ENCODE data around the gene ANO4.

DNA sequence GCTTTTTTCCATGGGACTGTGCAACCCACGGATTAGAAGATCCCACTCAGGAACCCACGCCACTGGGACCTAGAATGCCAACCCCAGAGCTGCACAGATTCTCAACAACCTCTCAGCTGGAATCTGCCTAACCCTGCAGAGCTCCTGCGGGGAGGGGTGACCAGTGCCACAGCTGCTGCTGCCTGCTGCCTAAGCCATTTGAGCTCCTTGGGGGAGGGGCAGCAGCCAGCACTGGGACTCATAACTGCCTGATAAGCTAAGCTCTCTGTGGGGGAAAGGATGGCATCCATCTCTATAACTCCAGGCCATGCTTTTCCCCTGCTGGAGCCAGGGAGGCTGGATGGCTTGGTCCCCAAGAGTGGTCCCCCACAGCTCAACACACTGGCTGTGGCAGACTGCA lies 232.6 kb downstream of the ANO4 start:
- TF ChIP-seq, protein P1, sequence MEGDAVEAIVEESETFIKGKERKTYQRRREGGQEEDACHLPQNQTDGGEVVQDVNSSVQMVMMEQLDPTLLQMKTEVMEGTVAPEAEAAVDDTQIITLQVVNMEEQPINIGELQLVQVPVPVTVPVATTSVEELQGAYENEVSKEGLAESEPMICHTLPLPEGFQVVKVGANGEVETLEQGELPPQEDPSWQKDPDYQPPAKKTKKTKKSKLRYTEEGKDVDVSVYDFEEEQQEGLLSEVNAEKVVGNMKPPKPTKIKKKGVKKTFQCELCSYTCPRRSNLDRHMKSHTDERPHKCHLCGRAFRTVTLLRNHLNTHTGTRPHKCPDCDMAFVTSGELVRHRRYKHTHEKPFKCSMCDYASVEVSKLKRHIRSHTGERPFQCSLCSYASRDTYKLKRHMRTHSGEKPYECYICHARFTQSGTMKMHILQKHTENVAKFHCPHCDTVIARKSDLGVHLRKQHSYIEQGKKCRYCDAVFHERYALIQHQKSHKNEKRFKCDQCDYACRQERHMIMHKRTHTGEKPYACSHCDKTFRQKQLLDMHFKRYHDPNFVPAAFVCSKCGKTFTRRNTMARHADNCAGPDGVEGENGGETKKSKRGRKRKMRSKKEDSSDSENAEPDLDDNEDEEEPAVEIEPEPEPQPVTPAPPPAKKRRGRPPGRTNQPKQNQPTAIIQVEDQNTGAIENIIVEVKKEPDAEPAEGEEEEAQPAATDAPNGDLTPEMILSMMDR (IDR thresholded peaks at IDR 0.05): no peak
- no peak for TF ChIP-seq ZFX (IDR thresholded peaks at IDR 0.05; ENCODE audit: borderline replicate concordance)
